ENCODE measurements around the gene CLTCL1. TPM values are rescaled to one million over a fixed set of nuclear protein-coding genes. Genes with fewer than 3 reads are reported as not detected.

CLTCL1 gene
- total and polyA plus RNA-seq, 9 of the 15 experiments (the other 6 are each of a cell fraction or from before 2014, with no cell fraction given) = 1.1 to 11.7 (median 5.0) TPM

DNA sequence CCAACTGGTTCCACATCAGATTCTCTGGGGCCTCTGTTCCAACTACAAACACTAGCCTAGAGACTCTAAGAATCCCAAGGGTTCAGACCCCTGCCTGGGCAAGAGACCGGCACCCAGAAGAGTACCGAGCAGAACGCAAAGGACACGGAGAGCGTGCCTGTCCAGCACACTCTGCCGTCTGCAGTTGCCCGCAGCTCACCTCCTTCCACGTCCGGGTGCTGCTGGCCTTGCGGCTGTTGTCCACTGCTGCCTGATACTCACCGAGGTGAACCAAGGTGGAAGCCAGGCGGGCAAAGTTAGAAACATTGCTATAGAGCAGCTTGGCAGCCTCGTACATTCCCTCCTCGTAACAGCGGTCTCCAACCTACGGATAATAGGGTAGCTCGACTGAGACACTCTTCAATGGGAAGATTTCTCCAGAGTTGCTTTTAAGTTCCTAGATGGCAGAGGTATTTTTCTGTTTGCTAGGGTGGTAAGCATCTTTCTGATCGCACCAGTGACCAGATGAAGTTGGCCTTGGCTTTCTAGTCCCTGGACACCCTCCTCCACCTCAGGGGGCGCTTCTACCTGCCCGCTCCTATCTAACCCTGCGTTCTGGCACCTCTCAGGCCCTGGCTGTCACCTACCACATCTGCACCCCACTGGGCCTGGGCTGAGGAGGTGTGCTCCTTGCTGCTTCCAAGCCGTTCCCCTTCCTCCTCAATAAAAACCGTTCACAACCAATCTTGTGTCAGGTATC, 90.2 kb downstream of the CLTCL1 start (continued):
- no peak for TF ChIP-seq RBM34 (IDR thresholded peaks at IDR 0.05; ENCODE audit: borderline replicate concordance, insufficient read depth, low read length)
- TF ChIP-seq ZEB2 (IDR thresholded peaks at IDR 0.05) = no peak
- no peak for TF ChIP-seq MTF1 (CRISPR knock-in tag; IDR thresholded peaks at IDR 0.05; ENCODE audit: borderline replicate concordance)
- TF ChIP-seq, protein P1, sequence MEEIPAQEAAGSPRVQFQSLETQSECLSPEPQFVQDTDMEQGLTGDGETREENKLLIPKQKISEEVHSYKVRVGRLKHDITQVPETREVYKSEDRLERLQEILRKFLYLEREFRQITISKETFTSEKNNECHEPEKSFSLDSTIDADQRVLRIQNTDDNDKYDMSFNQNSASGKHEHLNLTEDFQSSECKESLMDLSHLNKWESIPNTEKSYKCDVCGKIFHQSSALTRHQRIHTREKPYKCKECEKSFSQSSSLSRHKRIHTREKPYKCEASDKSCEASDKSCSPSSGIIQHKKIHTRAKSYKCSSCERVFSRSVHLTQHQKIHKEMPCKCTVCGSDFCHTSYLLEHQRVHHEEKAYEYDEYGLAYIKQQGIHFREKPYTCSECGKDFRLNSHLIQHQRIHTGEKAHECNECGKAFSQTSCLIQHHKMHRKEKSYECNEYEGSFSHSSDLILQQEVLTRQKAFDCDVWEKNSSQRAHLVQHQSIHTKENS (CRISPR knock-in tag; IDR thresholded peaks at IDR 0.05) = no peak
- no peak for TF ChIP-seq BRD9 (IDR thresholded peaks at IDR 0.05; ENCODE audit: low read depth, partially characterized antibody)
- TF ChIP-seq PTTG1 (tag; IDR thresholded peaks at IDR 0.05; ENCODE audit: low read depth) = no peak
- TF ChIP-seq RBFOX2 (IDR thresholded peaks at IDR 0.05; ENCODE audit: low read depth, low read length) = 0 out of 2 replicates have a peak, but pooled peaks have one; percentile 24
- 0 out of 4 replicates have a peak, but pooled peaks of 1 of the 2 experiments have one; percentile 21 for TF ChIP-seq MAZ (CRISPR knock-in tag; conservative IDR thresholded peaks at IDR 0.05 in 1 of 2, IDR thresholded peaks at IDR 0.05 in 1 of 2)
- TF ChIP-seq, protein P2, sequence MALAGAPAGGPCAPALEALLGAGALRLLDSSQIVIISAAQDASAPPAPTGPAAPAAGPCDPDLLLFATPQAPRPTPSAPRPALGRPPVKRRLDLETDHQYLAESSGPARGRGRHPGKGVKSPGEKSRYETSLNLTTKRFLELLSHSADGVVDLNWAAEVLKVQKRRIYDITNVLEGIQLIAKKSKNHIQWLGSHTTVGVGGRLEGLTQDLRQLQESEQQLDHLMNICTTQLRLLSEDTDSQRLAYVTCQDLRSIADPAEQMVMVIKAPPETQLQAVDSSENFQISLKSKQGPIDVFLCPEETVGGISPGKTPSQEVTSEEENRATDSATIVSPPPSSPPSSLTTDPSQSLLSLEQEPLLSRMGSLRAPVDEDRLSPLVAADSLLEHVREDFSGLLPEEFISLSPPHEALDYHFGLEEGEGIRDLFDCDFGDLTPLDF (CRISPR knock-in tag; IDR thresholded peaks at IDR 0.05) = no peak
- TF ChIP-seq FOS (IDR thresholded peaks at IDR 0.05; ENCODE audit: extremely low read depth, insufficient read length) = no peak
- TF ChIP-seq, protein P3, sequence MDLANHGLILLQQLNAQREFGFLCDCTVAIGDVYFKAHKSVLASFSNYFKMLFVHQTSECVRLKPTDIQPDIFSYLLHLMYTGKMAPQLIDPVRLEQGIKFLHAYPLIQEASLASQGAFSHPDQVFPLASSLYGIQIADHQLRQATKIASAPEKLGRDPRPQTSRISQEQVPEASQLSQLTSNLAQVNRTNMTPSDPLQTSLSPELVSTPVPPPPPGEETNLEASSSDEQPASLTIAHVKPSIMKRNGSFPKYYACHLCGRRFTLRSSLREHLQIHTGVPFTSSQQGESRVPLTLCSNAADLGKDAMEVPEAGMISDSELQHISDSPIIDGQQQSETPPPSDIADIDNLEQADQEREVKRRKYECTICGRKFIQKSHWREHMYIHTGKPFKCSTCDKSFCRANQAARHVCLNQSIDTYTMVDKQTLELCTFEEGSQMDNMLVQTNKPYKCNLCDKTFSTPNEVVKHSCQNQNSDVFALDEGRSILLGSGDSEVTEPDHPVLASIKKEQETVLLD (IDR thresholded peaks at IDR 0.05) = no peak
- TF ChIP-seq, protein P4, sequence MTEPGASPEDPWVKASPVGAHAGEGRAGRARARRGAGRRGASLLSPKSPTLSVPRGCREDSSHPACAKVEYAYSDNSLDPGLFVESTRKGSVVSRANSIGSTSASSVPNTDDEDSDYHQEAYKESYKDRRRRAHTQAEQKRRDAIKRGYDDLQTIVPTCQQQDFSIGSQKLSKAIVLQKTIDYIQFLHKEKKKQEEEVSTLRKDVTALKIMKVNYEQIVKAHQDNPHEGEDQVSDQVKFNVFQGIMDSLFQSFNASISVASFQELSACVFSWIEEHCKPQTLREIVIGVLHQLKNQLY (CRISPR knock-in tag; conservative IDR thresholded peaks at IDR 0.05) = no peak
- TF ChIP-seq ARID2 (IDR thresholded peaks at IDR 0.05) = no peak
- TF ChIP-seq NONO (IDR thresholded peaks at IDR 0.05; ENCODE audit: low read depth in 2 of 2, low read length in 1 of 2) = no peak
